Astrocyte (in vitro differentiated cells and primary cell): ENCODE data around the gene RFX4. TPM values are rescaled to one million over a fixed set of nuclear protein-coding genes. Genes with fewer than 3 reads are reported as not detected.

Experiments
- DNase-seq: peaks from one replicate; pipeline ENCODE4 v3.0.0-alpha.2; 2010; ENCODE audit warnings: low read depth
- FAIRE-seq: peaks from 2 replicates; lab custom pipeline; 2011; peaks lifted over from hg19 to GRCh38; lab: Jason Lieb, UNC
- H2AFZ ChIP-seq: 2 replicates; pipeline ENCODE4 v1.6.0; 2012; ENCODE audit warnings: low read depth, low read length, inconsistent platforms
- H3K27ac ChIP-seq: 2 replicates; pipeline ENCODE4 v1.5.1; 2011; ENCODE audit warnings: low read depth, low read length, inconsistent platforms
- H3K27me3 ChIP-seq: 2 replicates; pipeline ENCODE4 v1.6.0; 2011; ENCODE audit warnings: low read length, inconsistent platforms; ENCODE audit not compliant: insufficient read depth
- H3K36me3 ChIP-seq: 2 replicates; pipeline ENCODE4 v1.5.1; 2011; ENCODE audit warnings: low read length, inconsistent platforms; ENCODE audit not compliant: insufficient read depth
- H3K4me1 ChIP-seq: 2 replicates; pipeline ENCODE4 v1.5.1; 2011; ENCODE audit warnings: low read length, inconsistent platforms; ENCODE audit not compliant: insufficient read depth
- H3K4me2 ChIP-seq: 2 replicates; pipeline ENCODE4 v1.6.0; 2012; ENCODE audit warnings: low read length, inconsistent platforms
- H3K4me3 ChIP-seq: 2 replicates; pipeline ENCODE4 v1.5.1; 2011; ENCODE audit warnings: low read depth, mild to moderate bottlenecking, low read length, inconsistent platforms; ENCODE audit not compliant: insufficient read depth
- H3K79me2 ChIP-seq: 2 replicates; pipeline ENCODE4 v1.6.0; 2012; ENCODE audit warnings: mild to moderate bottlenecking, low read length, inconsistent platforms; ENCODE audit not compliant: insufficient read depth
- H3K9ac ChIP-seq: 2 replicates; pipeline ENCODE4 v1.6.0; 2012; ENCODE audit warnings: mild to moderate bottlenecking, low read length, inconsistent platforms
- H3K9me3 ChIP-seq: 2 replicates; pipeline ENCODE4 v1.5.1; 2012; ENCODE audit warnings: low read depth, mild to moderate bottlenecking, low read length, inconsistent platforms; ENCODE audit not compliant: insufficient read depth
- H4K20me1 ChIP-seq: 2 replicates; pipeline ENCODE4 v1.6.0; 2012; ENCODE audit warnings: low read length, inconsistent platforms; ENCODE audit not compliant: insufficient read depth
- H3K27ac Mint-ChIP-seq: one replicate; pipeline ENCODE4 v1.8.0; 2021; ENCODE audit warnings: mild to moderate bottlenecking, mixed read lengths; ENCODE audit not compliant: unreplicated experiment
- H3K27me3 Mint-ChIP-seq: one replicate; pipeline ENCODE4 v1.8.0; 2021; ENCODE audit warnings: low read depth, mixed read lengths; ENCODE audit not compliant: unreplicated experiment
- H3K36me3 Mint-ChIP-seq: one replicate; pipeline ENCODE4 v1.8.0; 2021; ENCODE audit warnings: low read depth, mixed read lengths; ENCODE audit not compliant: unreplicated experiment
- H3K4me1 Mint-ChIP-seq: one replicate; pipeline ENCODE4 v1.8.0; 2021; ENCODE audit warnings: low read depth, mixed read lengths; ENCODE audit not compliant: unreplicated experiment
- H3K4me3 Mint-ChIP-seq: one replicate; pipeline ENCODE4 v1.8.0; 2021; ENCODE audit warnings: mild to moderate bottlenecking, moderate library complexity, mixed read lengths; ENCODE audit not compliant: unreplicated experiment
- H3K9me3 Mint-ChIP-seq: one replicate; pipeline ENCODE4 v1.8.0; 2021; ENCODE audit warnings: mild to moderate bottlenecking, mixed read lengths; ENCODE audit not compliant: unreplicated experiment
- CTCF ChIP-seq: IDR thresholded peaks from 2 replicates; pipeline ENCODE4 v1.5.1; 2011; ENCODE audit warnings: low read depth, mild to moderate bottlenecking, inconsistent platforms, low read length, moderate library complexity; ENCODE audit not compliant: insufficient read depth
- EZH2 ChIP-seq: IDR thresholded peaks from 2 replicates; pipeline ENCODE4 v1.6.1; 2012; ENCODE audit warnings: mild to moderate bottlenecking, low read length, inconsistent platforms; ENCODE audit not compliant: insufficient read depth
- total RNA-seq: library from RNA; stranded (reverse); gene quantifications from 2 replicates; pipeline ENCODE4 v1.2.1, GENCODE V29; 2021

The RFX4 gene
- total RNA-seq, 1 donor from 2014 or later: 0.07 TPM

- no peaks in the 10 kb centered on the region for H4K20me1 ChIP-seq
- H3K27me3 ChIP-seq: no peaks in the 10 kb centered on the region
- DNase-seq (no peak), FAIRE-seq (no peak)
- no peaks in the 10 kb centered on the region for H3K79me2 ChIP-seq
- Mint-ChIP-seq H3K36me3 (no peaks in the 10 kb centered on the region), H3K4me3 (no peak overlapping the region), H3K27ac (no peak overlapping the region), H3K9me3 (no peaks in the 10 kb centered on the region), H3K4me1 (no peaks in the 10 kb centered on the region), H3K27me3 (peaks cover 5% of the 10 kb centered on the region)
- no peak overlapping the region for H2AFZ ChIP-seq
- H3K9ac ChIP-seq: no peak overlapping the region
- no peaks in the 10 kb centered on the region for H3K4me1 ChIP-seq
- H3K4me2 ChIP-seq: no peak overlapping the region
- no peak overlapping the region for H3K4me3 ChIP-seq
- no peaks in the 10 kb centered on the region for H3K9me3 ChIP-seq
- no peaks in the 10 kb centered on the region for H3K36me3 ChIP-seq
- H3K27ac ChIP-seq: no peak overlapping the region
- no peak for TF ChIP-seq EZH2
- TF ChIP-seq CTCF: no peak
These were observed 134.9 kb downstream of the RFX4 start for GRCh38 chr12:106717673-106718072.

- Histone ChIP-seq H3K9me3 (no peaks in the 10 kb centered on the region), H3K9ac (no peak overlapping the region), H4K20me1 (no peaks in the 10 kb centered on the region), H3K4me3 (no peak overlapping the region), H3K27me3 (no peaks in the 10 kb centered on the region), H3K36me3 (no peaks in the 10 kb centered on the region), H3K27ac (no peak overlapping the region), H3K4me1 (no peaks in the 10 kb centered on the region), H3K79me2 (no peaks in the 10 kb centered on the region), H2AFZ (no peak overlapping the region), H3K4me2 (no peak overlapping the region)
- no peak for TF ChIP-seq EZH2
- Mint-ChIP-seq H3K4me1 (peaks cover 4% of the 10 kb centered on the region), H3K9me3 (no peaks in the 10 kb centered on the region), H3K27me3 (peaks cover 7% of the 10 kb centered on the region), H3K36me3 (no peaks in the 10 kb centered on the region), H3K4me3 (no peak overlapping the region), H3K27ac (no peak overlapping the region)
- DNase-seq (no peak), FAIRE-seq (no peak)
These were observed 137.1 kb downstream of the RFX4 start for GRCh38 chr12:106719879-106720278.

- H3K79me2 ChIP-seq: no peaks in the 10 kb centered on the region
- no peaks in the 10 kb centered on the region for H3K27me3 ChIP-seq
- FAIRE-seq: no peak
These were observed 137.9 kb downstream of the RFX4 start for GRCh38 chr12:106720696-106721095.

More at GRCh38 chr12:106720696-106721095, 137.9 kb downstream of the RFX4 start:
- Histone ChIP-seq H3K36me3 (no peaks in the 10 kb centered on the region), H2AFZ (no peak overlapping the region), H3K4me2 (no peak overlapping the region), H3K9me3 (no peaks in the 10 kb centered on the region), H3K9ac (no peak overlapping the region), H3K4me1 (no peaks in the 10 kb centered on the region), H3K4me3 (no peak overlapping the region), H3K27ac (no peak overlapping the region), H4K20me1 (no peaks in the 10 kb centered on the region)
- DNase-seq: no peak
- no peak for TF ChIP-seq CTCF
- no peak for TF ChIP-seq EZH2
- peaks cover 5% of the 10 kb centered on the region for H3K27me3 Mint-ChIP-seq
- no peak overlapping the region for H3K27ac Mint-ChIP-seq
- peaks cover 4% of the 10 kb centered on the region for H3K4me1 Mint-ChIP-seq
- no peak overlapping the region for H3K4me3 Mint-ChIP-seq
- no peaks in the 10 kb centered on the region for H3K36me3 Mint-ChIP-seq
- no peaks in the 10 kb centered on the region for H3K9me3 Mint-ChIP-seq
